Activated gamma-delta T cell treated with Interleukin-2 at 50 U/mL for 16 hours (primary cell): ENCODE measurements around the gene FNDC10.

Source experiments
- DNase-seq: peaks from one replicate; pipeline ENCODE4 v3.0.0-alpha.2; 2020

Gene FNDC10

DNA sequence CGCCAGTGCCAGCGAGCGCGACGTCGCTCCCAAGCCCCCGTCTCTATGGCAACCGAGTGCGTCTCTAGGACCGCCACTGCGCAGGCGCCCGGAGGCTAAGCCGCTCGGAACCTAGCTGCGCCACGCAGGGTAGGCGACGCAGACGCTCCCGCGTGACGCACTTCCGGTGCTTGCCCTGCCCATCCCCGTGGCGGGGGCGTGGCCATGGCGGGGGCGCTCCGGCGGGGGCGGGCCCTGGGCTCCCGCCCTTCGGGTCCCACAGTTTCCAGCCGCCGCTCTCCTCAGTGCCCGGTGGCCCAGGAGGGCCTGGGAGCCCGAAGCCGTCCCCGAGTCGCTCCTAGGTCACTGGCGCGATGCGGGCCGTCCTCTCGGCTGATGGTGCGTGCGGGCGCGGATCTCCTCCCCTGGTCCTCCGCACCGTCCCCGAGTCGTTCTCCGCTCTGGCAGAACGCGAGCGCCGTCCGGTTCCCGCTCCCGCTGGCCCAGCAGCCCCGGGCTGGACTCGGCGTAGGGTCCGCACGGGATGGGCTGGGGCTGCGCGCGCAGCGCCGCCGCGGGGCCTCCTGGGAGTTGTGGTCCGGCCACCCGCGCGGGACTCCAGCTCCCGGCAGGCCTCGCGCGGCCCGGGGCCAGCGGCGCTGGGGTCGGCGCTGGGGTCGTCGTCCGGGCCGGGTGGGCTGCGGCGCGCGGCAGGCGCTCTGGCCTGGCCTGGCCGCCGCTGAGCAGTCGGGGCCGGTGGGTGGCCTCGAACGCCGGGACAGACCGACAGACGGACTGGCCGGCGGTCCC, 15.5 kb upstream of the FNDC10 start, which contains the start of gene MIB2:
TSS of gene MIB2 (plus strand) at position 245 of the 789 bp plus-strand sequence. CDS start 7,953 bp downstream, outside the sequence.
- peak; percentile 97 for DNase-seq

DNA sequence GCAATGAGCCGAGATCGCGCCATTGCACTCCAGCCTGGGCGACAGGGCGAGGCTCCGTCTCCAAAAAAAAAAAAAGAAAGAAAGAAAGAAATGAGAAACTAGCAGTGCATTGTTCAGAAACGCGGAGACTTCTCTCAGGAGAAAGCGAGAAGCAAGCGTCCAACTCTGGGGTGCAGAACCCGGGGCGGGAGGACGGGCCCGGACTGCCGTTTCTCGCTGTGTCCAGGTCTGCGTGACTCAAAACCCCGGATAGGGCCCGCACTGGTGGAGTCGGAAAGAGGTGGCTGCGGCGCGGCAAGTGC, 15.0 kb upstream of the FNDC10 start:
- DNase-seq: no peak

DNA sequence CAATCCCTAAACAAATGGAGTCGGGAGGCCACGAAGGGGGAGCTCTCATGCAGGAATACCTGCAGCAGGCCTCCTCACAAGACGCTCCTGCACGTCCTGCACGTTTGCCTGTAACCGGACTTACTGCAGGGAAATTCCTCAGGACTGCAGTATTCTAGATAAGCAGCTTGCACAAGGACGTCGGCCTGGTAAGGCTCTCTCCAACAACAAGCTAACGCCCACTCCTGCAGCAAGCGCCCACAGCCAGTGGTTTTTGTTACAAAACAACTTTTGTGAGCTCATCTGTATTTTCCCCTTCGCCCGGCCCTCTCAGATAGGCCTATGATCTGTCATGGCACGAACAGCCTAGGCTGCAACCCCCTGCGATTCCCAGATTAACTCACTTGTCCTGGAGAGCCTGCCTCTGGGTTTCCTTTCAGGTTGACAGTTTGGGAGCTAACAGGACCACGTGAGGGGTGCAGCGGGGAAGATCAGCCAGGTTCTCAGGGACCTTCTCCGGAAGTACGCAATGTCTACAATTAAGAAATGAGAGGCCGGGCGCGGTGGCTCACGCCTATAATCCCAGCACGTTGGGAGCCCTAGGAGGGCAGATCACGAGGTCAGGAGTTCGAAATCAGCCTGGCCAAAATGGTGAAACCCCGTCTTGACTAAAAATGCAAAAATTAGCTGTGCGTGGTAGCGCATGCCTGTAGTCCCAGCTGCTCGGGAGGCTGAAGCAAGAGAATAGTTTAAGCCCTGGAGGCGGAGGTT, 14.4 kb upstream of the FNDC10 start:
- no peak for DNase-seq

DNA sequence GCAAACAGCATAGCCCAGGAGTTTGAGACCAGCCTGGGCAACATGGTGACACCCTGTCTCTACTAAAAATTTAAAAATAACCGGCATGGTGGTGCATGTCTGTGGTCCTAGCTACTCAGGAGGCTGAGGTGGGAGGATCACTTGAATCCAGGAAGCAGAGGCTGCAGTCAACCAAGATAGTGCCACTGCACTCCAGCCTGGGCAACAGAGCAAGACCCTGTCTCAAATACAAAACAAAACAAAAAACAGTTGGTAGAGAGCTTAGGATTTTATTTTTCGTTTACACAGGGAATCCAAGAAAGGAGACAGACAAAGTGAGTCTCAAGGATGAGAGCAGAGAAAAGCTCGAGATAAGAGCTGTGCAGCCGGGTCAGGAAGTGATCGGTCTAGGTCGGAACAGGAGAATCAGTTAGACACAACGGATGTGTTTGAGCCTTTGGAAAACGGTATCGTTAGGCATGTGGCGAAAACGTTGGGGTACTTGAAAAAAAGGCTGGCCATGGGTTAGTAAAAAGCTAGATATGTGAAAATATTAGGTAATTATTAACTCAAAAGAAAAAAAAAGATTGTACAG, 13.7 kb upstream of the FNDC10 start:
- no peak for DNase-seq

DNA sequence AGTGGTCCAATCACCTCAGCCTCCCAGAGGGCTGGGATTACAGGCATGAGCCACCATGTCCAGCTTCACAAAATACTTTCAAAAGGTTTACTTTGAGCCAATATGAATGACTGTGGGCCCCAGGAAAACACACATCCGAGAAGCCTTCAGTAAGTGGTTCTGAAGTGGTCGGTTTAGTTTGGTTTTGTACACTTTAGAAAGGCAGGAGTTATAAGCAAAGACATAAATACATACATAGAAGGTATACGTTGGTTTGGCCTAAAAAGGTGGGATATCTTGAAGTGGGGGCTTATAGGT, 12.1 kb upstream of the FNDC10 start:
- no peak for DNase-seq

DNA sequence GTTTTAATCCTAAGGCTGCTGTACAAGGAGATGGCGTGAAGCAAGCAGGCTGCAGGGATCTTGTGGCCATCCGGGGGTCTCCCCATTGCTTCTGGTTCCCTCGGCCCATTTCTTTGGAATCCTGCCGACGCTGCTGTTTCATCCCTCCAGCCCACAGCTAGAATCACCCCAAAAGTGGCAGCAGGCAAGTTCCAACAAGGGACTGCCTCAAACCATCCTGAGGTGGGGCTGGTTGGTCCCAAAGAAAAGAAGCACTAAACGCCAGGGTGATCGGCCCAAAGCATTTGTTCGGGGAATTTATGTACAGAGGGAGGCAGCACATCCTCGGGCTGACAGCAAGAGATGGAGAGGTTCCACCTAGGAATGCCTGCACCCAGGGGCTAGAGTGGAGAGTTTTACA, 10.9 kb upstream of the FNDC10 start:
- no peak for DNase-seq

DNA sequence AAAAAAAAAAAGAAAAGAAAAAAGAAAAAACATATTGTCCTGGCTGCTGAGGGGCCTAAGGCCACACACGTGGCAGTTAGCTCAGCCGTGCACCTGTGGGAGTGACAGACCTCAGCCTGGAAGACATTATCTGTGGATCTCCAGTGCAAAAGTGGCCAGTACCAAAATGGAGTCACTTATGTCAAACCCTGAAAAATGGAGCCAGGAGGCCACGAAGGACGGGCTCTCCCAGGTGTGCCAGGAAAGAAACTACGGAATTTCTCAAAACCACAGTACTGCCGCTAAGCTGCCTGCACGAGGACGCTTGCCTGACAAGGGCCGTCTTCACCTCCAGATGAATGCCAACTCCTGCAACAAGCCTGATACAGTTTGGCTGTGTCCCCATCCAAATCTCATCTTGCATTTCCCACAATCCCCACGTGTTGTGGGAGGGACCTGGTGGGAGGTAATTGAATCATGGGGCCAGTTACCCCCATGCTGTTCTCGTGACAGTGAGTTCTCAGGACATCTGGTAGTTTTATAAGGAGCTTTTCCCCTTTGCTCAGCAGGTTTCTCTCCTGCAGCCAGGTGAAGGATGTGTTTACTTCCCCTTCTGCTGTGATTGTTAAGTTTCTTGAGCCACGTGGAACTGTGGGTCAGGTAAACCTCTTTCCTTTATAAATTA, 10.0 kb upstream of the FNDC10 start:
- DNase-seq: no peak

DNA sequence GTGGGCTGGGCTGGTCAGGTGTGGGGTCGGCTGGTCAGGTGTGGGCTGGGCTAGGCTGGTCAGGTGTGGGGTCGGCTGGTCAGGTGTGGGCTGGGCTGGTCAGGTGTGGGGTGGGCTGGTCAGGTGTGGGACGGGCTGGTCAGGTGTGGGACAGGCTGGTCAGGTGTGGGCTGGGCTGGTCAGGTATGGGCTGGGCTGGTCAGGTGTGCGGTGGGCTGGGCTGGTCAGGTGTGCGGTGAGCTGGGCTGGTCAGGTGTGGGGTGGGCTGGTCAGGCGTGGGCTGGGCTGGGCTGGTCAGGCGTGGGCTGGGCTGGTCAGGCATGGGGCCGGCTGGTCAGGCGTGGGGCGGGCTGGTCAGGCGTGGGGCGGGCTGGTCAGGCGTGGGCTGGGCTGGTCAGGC, 6.3 kb upstream of the FNDC10 start:
- DNase-seq: no peak

DNA sequence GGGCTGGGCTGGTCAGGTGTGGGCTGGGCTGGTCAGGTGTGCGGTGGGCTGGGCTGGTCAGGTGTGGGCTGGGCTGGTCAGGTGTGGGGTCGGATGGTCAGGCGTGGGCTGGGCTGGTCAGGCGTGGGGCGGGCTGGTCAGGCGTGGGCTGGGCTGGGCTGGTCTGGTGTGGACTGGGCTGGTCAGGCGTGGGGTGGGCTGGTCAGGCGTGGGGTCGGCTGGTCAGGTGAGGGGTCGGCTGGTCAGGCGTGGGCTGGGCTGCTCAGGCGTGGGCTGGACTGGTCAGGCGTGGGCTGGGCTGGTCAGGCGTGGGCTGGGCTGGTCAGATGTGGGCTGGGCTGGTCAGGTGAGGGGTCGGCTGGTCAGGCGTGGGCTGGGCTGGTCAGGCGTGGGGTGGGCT, 5.8 kb upstream of the FNDC10 start:
- DNase-seq: no peak

DNA sequence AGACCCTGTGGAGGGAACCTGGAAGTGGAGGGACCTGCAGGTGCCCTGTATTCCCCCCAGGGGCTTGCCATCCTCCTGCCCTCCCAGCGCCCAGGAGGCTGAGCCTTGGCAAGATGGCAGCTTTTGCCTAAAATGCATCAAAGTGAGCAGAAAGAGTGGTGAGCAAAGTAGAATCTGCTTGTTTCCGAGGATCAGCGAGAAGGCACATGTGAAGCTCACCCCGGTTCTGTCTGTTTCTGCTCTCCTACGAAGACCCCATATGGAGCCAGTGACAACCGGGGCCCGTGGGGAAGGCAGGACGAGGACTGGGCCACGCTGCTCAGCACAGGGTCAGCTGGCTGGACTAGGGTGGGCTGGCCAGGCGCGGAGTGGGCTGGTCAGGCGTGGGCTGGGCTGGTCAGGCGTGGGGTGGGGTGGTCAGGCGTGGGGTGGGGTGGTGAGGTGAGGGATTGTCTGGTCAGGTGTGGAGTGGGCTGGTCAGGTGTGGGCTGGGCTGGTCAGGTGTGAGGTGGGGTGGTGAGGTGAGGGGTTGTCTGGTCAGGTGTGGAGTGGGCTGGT, 5.2 kb upstream of the FNDC10 start:
- DNase-seq: no peak

DNA sequence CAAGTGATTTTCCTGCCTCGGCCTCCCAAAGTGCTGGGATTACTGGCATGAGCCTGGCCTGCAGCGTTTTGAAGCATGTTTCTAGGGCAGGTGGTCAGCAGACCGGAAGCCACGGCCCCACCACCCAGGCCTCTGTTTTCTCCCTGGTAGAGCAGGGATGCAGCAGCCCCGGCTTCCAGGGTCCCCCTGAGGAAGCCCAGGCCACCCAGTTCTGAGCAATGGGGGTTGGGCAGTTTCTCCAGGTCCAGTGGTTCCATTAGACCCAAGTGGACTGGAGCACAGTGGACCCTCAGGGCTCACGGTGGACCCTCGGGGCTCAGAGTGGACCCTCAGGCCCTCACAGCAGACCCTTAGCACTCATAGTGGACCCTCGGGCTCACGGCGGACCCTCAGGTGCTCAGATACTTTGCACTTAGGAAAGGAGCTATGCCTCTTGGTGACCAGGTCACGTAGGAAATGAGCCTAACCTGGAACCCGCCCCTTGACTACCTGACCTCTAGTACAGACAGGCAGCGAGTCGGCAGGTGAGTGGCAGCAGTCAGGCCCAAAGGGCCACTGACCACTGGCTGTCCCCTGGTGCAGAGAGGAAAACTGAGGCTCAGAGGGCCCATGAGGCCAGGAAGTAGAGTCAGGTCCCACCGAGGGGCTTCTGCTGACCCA, 4.6 kb upstream of the FNDC10 start:
- DNase-seq: no peak

DNA sequence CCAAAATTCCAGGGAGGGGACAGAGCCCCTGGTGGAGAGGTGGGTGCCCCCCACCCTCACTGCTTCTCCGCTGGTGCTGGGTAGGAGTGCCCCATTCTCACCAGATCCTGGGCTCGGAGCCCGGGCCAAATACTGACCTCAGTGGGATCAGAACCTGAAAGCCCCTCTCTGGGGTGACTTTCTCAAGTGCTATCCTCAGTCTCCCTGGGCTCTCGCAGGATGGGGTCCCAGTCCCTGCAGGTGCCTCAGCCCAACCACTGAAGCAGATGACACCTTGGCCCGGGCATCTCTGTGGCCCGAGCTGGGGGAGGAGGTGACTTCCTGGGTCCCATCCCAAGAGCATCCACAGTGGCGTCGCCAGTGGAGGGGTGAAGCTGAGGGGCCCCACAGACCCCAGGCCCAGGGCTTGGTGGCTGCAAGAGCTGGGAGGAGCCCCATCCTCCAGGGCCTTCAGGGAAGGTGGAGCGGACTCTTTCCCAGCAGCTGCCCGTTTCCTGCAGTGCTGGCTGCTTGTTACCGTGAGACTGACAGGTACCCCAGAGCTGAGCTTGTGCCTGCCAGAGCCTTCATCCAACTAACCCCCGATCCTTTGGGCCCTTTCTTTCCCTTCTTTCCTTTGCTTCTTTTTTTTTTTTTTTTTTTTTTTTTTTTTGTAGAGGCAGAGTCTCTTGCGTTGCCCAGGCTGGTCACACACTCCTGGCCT, 3.9 kb upstream of the FNDC10 start:
- DNase-seq: no peak

DNA sequence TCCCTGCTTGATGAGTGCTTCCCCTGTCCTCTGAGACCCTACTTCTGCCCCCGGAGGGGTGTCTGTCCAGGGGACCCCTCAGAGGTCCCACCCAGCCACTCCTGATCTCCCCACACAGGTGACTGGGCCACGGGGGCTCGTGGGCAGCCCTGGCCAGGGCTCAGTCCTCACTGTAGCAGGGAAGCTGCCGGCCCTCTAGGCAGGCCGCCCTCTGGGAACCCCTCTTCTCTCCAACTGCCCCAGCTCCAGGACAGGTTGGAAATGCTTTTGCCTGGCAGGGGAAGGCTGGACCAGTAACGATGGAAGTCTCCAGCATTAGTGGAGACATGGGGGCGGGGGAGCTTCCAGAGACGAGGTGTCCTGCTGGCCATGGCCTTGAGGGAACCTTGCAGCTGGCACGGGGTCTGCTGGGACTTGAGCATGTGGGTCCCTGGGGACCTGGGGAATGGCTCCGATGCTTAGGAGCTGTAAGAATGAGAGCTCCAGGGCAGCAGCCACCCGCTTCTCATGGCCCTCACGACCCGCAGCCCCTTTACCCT, 3.1 kb upstream of the FNDC10 start:
- no peak for DNase-seq

DNA sequence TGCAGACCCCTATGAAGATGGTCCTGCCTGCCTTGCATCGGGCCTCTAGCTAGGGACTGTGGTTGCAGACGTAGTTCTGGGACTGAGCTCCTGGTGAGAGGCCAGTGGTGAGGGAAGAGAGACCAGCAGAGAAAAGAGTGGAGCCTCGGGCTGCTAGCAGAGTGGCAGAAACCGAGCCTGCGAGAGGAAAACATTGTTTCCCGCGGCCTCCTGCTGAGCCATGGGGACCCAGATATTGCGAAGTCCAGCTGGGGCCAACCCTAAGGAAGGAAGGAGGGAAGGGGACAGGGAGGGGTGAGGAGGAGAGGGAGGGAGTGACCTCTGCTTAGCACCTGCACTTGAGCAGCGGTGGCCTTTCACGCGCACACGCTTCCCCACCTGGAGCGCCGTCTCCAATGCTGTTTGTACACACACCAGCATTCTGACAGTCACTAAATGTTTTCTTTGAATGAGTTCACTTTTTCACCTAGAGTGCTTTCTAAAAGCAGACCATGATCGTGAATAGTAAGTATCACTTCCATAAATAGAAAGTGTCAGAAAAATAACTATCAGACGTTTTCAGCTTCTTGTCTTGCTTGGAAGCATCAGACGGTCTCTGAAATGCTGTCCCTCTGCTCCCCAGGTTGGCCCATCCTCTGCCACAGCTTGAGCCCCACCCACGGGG, 2.5 kb upstream of the FNDC10 start:
- DNase-seq: no peak

DNA sequence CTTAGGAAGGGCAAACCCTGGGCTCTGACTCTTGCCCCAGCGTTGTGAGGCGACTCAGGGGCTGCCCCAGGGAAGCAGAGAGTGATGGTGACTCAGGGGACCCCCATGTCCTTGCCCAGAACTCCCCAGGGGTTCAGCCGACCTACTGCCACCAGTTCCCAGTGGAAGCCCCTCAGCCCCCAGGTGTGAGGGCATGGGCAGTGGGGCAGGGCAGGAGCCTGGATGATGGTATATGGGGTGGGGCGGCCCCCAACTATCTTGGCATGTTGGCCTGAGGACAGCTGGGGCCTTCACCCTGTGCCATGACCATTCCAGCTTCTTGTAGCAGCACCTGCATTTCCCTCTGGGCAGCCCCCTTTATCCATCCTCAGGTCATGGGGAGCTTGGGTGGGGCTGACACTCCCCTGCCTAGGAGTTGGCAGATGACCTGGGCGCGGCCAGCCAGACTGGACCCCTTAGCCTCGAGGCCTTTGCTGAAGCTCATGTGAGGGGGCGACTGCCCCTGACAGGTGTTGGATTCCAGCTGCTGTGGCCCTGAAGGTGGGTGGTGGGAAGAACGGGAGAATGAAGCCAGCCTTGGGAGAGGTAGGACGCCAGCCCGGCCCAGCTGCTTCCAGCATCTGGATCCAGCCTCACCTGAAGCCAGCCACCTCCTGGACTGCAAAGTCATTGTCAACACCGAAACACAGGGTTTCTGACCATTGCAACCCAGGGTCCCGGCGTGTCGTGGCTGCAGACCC, 1.8 kb upstream of the FNDC10 start:
- no peak for DNase-seq

DNA sequence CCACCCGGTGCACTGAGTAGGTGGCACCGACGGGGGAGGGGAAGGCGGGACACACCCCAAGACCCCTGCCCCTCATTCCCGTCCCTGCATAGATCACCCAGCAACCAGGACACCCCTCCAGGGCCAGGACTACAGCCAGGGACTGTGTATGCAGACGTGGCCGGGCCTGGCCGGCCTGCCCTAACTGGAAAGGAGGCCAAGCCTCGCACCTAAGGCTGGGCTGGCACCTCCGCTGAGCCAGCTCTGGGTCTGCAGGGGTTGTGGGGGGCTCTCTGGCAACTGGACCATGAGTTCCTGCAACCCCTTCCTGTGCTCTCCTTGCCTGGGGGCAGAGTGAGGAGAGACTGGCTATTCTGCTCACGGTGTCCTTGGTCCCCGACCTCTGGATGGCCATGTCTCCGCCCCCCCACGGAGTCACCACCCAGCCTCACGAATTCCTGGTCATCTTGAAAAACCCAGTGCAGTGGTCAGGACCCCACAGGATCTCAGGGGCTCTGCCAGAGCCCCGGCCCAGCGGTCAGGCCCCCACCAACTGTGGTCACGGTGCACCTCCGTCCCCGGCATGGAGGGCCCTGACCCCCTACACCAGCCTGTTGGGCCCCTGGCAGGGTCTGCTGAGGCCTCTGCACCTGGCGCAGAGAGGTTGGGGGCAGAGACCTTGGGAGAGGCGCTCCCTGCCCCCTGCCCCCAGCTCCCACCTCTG, 1.1 kb upstream of the FNDC10 start:
- no peak for DNase-seq

DNA sequence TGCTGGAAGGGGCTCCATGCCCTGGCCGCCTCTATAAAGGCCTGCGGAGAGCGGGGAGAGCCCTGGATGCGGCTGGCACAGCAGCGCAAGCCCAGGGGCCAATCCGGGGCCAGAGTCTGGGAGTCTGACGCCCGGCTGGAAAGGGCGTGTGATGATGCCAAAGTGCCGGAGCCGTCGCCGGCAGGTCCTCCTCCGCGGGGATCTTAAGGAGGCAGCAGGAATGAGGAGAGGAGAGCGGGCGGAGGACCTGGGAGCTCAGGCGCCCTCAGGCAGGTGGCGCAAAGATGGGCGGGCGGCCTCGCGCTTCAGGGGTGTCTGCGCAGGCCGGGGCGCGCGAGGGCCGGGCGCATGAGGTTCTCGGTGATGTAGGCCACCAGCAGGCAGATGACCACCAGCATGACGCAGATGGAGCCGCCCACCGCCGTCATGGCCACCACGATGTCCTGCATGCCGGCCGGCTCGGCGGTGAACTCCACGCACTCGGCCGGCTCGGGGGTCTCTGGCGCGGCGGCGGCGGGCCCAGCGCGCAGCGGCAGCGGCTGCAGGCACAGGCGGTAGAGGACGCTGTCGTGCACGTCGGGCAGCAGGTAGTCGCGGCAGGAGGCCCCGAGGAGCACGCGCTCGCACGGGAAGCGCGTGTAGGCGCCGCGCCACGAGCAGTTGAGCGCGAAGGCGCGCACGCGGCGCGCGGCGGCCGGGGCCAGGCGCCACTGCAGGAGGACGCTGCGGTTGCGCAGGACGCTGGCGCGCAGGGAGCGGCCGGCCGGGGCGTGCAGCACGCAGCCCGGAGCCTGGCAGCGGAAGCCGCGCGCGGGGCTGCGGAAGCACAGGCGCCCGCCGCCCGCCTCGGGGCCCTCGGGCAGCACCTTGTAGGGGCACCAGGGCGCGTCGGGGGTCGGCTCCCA, 653 bp downstream of the FNDC10 start:
- DNase-seq: no peak

DNA sequence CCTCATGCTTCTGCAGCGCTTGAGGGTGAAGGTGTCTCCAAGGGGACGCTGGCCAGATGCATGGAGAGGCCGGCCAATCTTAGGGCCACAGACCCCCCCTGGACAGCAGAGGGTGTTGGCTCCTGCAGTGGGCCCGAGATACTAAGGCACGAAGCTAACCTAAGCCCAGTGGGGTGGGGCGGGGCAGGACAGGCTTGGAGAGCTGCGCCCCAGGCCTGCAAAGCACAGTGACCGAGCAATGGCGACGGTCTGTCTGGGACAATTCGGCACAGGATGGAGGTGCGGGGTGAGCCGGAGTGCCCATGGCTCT, 1.3 kb downstream of the FNDC10 start:
- no peak for DNase-seq

DNA sequence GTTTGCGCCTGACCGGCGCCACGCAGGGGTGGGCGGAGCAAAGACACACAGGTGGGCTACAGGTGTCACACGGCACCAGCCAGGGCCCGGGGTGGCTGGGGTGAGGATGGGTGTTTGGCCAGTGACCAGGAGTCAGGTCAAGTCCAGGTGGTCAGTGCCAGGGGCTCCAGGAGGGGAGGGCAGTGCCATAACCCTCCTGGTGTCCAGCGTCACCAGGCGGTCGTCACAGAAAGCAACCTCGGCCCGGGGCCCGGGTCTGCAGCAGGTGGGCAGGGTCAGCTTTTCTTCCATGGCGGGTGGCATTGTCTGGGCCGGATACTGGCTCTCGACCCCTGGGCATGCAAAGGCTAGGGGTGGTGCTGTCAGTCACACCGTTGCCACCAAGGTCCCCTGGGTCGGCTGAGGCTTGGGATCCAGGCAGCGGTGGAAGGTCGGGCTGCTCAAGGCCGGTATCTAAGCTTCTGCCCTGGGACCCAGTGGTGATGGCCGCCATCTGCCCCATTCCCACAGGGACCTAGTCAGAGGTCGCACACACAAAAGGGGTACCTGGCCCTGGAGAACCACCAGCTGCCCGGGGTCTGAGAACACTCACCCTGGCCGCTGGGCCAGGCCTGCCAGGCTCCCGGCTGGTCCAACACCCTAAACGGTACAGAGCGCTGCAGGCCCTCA, 1.8 kb downstream of the FNDC10 start:
- DNase-seq: no peak
